ENCODE data around the gene EIF1AX. TPM values are rescaled to one million over a fixed set of nuclear protein-coding genes. Genes with fewer than 3 reads are reported as not detected.

The EIF1AX gene
- total RNA-seq, 1 donor, result 29.0 TPM

- TF ChIP-seq CTCF (IDR thresholded peaks at IDR 0.05; ENCODE audit: extremely low read depth, low read depth, low read length), result no peak
- no peaks in the 10 kb centered on the region for H3K79me2 ChIP-seq (ENCODE audit: insufficient read depth, low read length)
- no peaks in the 10 kb centered on the region for H3K4me1 ChIP-seq (ENCODE audit: insufficient read depth, low read length)
- H3K27ac ChIP-seq (ENCODE audit: low read depth, low read length), result no peak overlapping the region
- no peak overlapping the region for H3K4me3 ChIP-seq (ENCODE audit: insufficient read depth, low read length)
- DNase-seq (ENCODE audit: insufficient read length, low spot score, missing footprints), result no peak
- no peak overlapping the region for H2AFZ ChIP-seq (ENCODE audit: low read length)
- H3K9me3 ChIP-seq (ENCODE audit: low read depth, low read length), result no peaks in the 10 kb centered on the region
- H3K27me3 ChIP-seq (ENCODE audit: insufficient read depth, low read length), result peaks cover 10% of the 10 kb centered on the region
- H3K36me3 ChIP-seq (ENCODE audit: insufficient read depth, low read length), result no peaks in the 10 kb centered on the region
- H3K4me2 ChIP-seq (ENCODE audit: insufficient read depth, low read length), result no peak overlapping the region
- no peaks in the 10 kb centered on the region for H4K20me1 ChIP-seq (ENCODE audit: insufficient read depth, low read length)
Observed at GRCh38 chrX:20118065-20118824, 23.4 kb downstream of the EIF1AX start.

- H3K4me1 ChIP-seq (ENCODE audit: insufficient read depth, low read length), result no peaks in the 10 kb centered on the region
- no peaks in the 10 kb centered on the region for H3K36me3 ChIP-seq (ENCODE audit: insufficient read depth, low read length)
- no peak for TF ChIP-seq CTCF (IDR thresholded peaks at IDR 0.05; ENCODE audit: extremely low read depth, low read depth, low read length)
- H3K4me3 ChIP-seq (ENCODE audit: insufficient read depth, low read length), result peak within 1 kb of the TSS; percentile 37
- H4K20me1 ChIP-seq (ENCODE audit: insufficient read depth, low read length), result no peaks in the 10 kb centered on the region
- H3K27me3 ChIP-seq (ENCODE audit: insufficient read depth, low read length), result peaks cover 10% of the 10 kb centered on the region
- H3K79me2 ChIP-seq (ENCODE audit: insufficient read depth, low read length), result no peaks in the 10 kb centered on the region
- no peak for DNase-seq (ENCODE audit: insufficient read length, low spot score, missing footprints)
- peak within 1 kb of the TSS; percentile 45 for H3K4me2 ChIP-seq (ENCODE audit: insufficient read depth, low read length)
- H3K27ac ChIP-seq (ENCODE audit: low read depth, low read length), result no peak within 1 kb of the TSS
- peak within 1 kb of the TSS; percentile 29 for H2AFZ ChIP-seq (ENCODE audit: low read length)
- no peaks in the 10 kb centered on the region for H3K9me3 ChIP-seq (ENCODE audit: low read depth, low read length)
Observed at GRCh38 chrX:20116577-20117240, 24.9 kb downstream of the EIF1AX start, which contains the start of gene MAP7D2. TSS of gene MAP7D2 (minus strand) at chrX:20116907. CDS start at chrX:20116879, 28 bp downstream.

- no peaks in the 10 kb centered on the region for H3K36me3 ChIP-seq (ENCODE audit: insufficient read depth, low read length)
- TF ChIP-seq CTCF (IDR thresholded peaks at IDR 0.05; ENCODE audit: extremely low read depth, low read depth, low read length), result no peak
- peak overlapping the region; percentile 37 for H3K4me3 ChIP-seq (ENCODE audit: insufficient read depth, low read length)
Observed at GRCh38 chrX:20116087-20116576, 25.5 kb downstream of the EIF1AX start.

More at GRCh38 chrX:20116087-20116576, 25.5 kb downstream of the EIF1AX start:
- no peaks in the 10 kb centered on the region for H3K4me1 ChIP-seq (ENCODE audit: insufficient read depth, low read length)
- H3K79me2 ChIP-seq (ENCODE audit: insufficient read depth, low read length), result no peaks in the 10 kb centered on the region
- H3K4me2 ChIP-seq (ENCODE audit: insufficient read depth, low read length), result peak overlapping the region; percentile 45
- no peak overlapping the region for H3K27ac ChIP-seq (ENCODE audit: low read depth, low read length)
- no peaks in the 10 kb centered on the region for H3K9me3 ChIP-seq (ENCODE audit: low read depth, low read length)
- peaks cover 10% of the 10 kb centered on the region for H3K27me3 ChIP-seq (ENCODE audit: insufficient read depth, low read length)
- DNase-seq (ENCODE audit: insufficient read length, low spot score, missing footprints), result no peak
- no peaks in the 10 kb centered on the region for H4K20me1 ChIP-seq (ENCODE audit: insufficient read depth, low read length)
- peak overlapping the region; percentile 29 for H2AFZ ChIP-seq (ENCODE audit: low read length)

Measured in osteoblast (primary cell).